ENCODE measurements around the gene UBE2H.

Gene UBE2H

DNA sequence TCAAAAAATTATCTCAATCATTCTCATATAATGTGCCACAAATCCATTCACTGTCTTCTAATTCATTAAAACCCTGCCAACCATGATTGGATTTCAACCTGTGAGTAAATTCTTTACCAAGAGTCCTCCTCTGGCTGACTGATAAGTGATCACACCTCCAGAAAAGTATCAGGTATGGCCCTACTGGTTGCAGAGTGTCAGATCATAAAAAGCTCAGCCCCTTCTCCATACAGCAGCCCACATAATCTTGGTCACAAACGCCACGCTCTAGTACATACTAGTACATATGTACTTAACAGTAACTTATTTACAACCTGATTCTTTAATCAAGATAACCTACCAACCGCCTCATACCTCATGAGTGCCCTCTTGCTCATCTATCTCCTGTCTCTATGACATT, 26.1 kb downstream of the UBE2H start:
- TF ChIP-seq, protein P1, sequence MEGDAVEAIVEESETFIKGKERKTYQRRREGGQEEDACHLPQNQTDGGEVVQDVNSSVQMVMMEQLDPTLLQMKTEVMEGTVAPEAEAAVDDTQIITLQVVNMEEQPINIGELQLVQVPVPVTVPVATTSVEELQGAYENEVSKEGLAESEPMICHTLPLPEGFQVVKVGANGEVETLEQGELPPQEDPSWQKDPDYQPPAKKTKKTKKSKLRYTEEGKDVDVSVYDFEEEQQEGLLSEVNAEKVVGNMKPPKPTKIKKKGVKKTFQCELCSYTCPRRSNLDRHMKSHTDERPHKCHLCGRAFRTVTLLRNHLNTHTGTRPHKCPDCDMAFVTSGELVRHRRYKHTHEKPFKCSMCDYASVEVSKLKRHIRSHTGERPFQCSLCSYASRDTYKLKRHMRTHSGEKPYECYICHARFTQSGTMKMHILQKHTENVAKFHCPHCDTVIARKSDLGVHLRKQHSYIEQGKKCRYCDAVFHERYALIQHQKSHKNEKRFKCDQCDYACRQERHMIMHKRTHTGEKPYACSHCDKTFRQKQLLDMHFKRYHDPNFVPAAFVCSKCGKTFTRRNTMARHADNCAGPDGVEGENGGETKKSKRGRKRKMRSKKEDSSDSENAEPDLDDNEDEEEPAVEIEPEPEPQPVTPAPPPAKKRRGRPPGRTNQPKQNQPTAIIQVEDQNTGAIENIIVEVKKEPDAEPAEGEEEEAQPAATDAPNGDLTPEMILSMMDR (IDR thresholded peaks at IDR 0.05; ENCODE audit: insufficient read depth, low read length, missing control alignments), result no peak
- ChIA-PET CTCF (interaction anchor here (0.8 to 1.6 kb wide), 2 partner anchors 25 to 87 kb away, joined by 3 read pairs; no protein-coding TSS in a partner anchor), POLR2A (no interaction called here)
- no peak for DNase-seq (ENCODE audit: low read depth, low spot score)
- no peak overlapping the region for H3K4me3 ChIP-seq (ENCODE audit: low read depth, low read length)

GRCh38 chr7:129925416-129926002, 27.3 kb downstream of the UBE2H start:
- TF ChIP-seq, protein P1 (IDR thresholded peaks at IDR 0.05; ENCODE audit: insufficient read depth, low read length, missing control alignments), result no peak
- ChIA-PET CTCF (interaction anchor here (1.0 kb wide), 1 partner anchor 19 kb away, joined by 3 read pairs; no protein-coding TSS in a partner anchor), POLR2A (no interaction called here)
- peak; percentile 37 for DNase-seq (ENCODE audit: low read depth, low spot score)
- H3K4me3 ChIP-seq (ENCODE audit: low read depth, low read length), result no peak overlapping the region

DNA sequence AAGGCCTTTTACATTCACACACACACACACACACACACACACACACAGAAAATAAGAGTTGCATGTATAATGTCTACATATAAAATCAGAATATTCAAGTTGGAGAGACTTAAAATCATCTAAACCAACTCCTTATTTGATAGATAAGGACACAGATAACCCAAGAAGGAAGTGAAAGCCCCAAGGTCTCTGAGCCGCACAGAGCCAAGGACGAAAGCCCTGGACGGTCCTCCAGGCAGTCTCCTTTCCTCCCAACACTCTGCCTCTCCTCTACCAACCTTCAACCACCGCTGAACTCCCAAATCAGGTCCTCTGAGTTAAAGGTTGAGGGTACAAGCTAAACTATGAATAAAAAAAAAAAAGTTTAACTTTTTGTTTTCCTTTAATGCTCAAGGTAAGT, 28.2 kb downstream of the UBE2H start:
- DNase-seq (ENCODE audit: low read depth, low spot score), result no peak
- ChIA-PET CTCF (interaction anchor here (1.0 kb wide), 1 partner anchor 18 kb away, joined by 3 read pairs; no protein-coding TSS in a partner anchor), POLR2A (no interaction called here)
- H3K4me3 ChIP-seq (ENCODE audit: low read depth, low read length), result no peak overlapping the region
- TF ChIP-seq, protein P1 (IDR thresholded peaks at IDR 0.05; ENCODE audit: insufficient read depth, low read length, missing control alignments), result no peak

- ChIA-PET POLR2A (interaction anchor here (0.7 kb wide), 1 partner anchor 80 kb away, joined by 3 read pairs; no protein-coding TSS in a partner anchor), CTCF (interaction anchor here (1.1 to 1.2 kb wide), 2 partner anchors 9 to 10 kb away, joined by 3 read pairs; no protein-coding TSS in a partner anchor)
- peak; percentile 54 for DNase-seq (ENCODE audit: low read depth, low spot score)
- H3K4me3 ChIP-seq (ENCODE audit: low read depth, low read length), result no peak overlapping the region
- TF ChIP-seq, protein P1 (IDR thresholded peaks at IDR 0.05; ENCODE audit: insufficient read depth, low read length, missing control alignments), result no peak
These were observed 29.1 kb downstream of the UBE2H start for GRCh38 chr7:129923709-129924108.

GRCh38 chr7:129919492-129919891, 33.3 kb downstream of the UBE2H start:
- H3K4me3 ChIP-seq (ENCODE audit: low read depth, low read length), result no peak overlapping the region
- ChIA-PET CTCF (interaction anchor here (0.6 kb wide), 1 partner anchor 89 kb away, joined by 3 read pairs; no protein-coding TSS in a partner anchor), POLR2A (no interaction called here)
- TF ChIP-seq, protein P1 (IDR thresholded peaks at IDR 0.05; ENCODE audit: insufficient read depth, low read length, missing control alignments), result no peak
- no peak for DNase-seq (ENCODE audit: low read depth, low spot score)

- ChIA-PET CTCF (interaction anchor here (1.4 kb wide), 1 partner anchor 17 kb away, joined by 4 read pairs; no protein-coding TSS in a partner anchor), POLR2A (interaction anchor here (0.6 kb wide), 1 partner anchor 36 kb away, joined by 3 read pairs; no protein-coding TSS in a partner anchor)
- TF ChIP-seq, protein P1 (IDR thresholded peaks at IDR 0.05; ENCODE audit: insufficient read depth, low read length, missing control alignments), result no peak
- no peak for DNase-seq (ENCODE audit: low read depth, low spot score)
- H3K4me3 ChIP-seq (ENCODE audit: low read depth, low read length), result no peak overlapping the region
These were observed 33.8 kb downstream of the UBE2H start for GRCh38 chr7:129918922-129919321.
